ENCODE data around the gene NANOS3.

The NANOS3 gene

DNA sequence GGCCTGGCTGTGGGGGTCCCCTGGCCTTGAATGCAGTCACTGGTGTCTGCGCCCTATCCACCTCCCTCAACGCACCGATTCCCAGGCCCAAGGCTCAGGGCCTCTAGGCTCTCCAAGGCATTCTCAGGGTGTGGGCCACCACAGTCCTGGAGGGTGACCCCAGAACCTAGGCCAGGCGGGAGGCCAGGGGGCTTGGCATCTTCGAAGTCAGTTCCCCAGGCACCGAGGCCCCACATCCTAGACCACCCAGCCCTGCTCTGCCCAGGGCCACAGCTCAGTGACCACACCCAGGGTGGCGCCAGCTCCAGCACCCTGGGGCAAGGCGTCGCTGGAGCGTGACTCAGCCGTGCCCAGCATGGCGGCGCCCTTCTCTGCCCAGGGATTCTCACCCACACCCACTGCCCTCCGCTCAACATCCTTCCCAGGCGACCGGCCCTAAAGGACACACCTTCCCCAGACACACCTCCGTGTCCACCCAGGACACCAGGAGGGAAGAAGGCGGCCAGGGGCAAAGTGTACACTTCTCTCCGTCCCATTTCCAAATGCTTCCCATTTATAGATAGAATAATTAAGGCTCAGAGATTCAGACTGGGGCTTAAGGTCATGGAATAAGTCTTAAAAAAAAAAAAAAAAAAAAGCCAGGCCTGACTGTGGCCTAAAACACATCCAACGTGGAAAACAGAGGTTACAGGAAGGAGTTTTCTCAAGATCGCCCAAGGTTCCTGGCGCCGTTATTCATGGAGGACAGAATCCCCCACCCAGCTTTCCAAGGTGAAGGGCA, 36.4 kb upstream of the NANOS3 start:
- no peaks in the 10 kb centered on the region for H3K36me3 Mint-ChIP-seq
- no peaks in the 10 kb centered on the region for H3K27me3 Mint-ChIP-seq

GRCh38 chr19:13841086-13841961, 35.6 kb upstream of the NANOS3 start:
- Mint-ChIP-seq H3K4me1 (peaks cover 39% of the 10 kb centered on the region), H3K27me3 (no peaks in the 10 kb centered on the region), H3K9me3 (no peaks in the 10 kb centered on the region), H3K27ac (peak overlapping the region; percentile 99), H3K36me3 (no peaks in the 10 kb centered on the region), H3K4me3 (peak overlapping the region; percentile 94)
- ATAC-seq (ENCODE audit: low read depth) (peak; percentile 0), DNase-seq (ENCODE audit: low spot score in 2 of 2) (peak; percentile 60 to 66)

More for the DNA sequence above, 36.4 kb upstream of the NANOS3 start:
- H3K9me3 Mint-ChIP-seq, result no peaks in the 10 kb centered on the region
- ATAC-seq (ENCODE audit: low read depth), result peak; percentile 7
- peak; percentile 64 to 70 for DNase-seq (ENCODE audit: low spot score in 2 of 2)
- peak overlapping the region; percentile 99 for H3K27ac Mint-ChIP-seq
- H3K4me1 Mint-ChIP-seq, result peaks cover 38% of the 10 kb centered on the region
- H3K4me3 Mint-ChIP-seq, result peak overlapping the region; percentile 94

DNA sequence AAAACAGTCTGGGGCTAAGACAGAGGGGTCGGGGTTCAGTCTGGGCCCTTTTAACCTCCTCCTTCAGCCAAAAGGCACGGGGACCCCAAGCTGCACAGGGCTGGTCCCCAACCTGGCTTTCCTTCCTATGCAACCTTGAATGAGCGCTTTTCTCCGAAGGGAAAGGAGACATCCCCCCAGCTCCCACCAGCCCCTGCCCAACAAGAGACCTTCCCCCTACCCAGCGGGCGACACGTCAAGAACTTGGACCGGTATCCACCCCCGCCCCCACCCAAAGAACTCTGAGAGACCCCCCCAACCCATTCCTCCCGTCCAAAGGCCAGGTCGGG, 35.0 kb upstream of the NANOS3 start:
- no peaks in the 10 kb centered on the region for H3K27me3 Mint-ChIP-seq

DNA sequence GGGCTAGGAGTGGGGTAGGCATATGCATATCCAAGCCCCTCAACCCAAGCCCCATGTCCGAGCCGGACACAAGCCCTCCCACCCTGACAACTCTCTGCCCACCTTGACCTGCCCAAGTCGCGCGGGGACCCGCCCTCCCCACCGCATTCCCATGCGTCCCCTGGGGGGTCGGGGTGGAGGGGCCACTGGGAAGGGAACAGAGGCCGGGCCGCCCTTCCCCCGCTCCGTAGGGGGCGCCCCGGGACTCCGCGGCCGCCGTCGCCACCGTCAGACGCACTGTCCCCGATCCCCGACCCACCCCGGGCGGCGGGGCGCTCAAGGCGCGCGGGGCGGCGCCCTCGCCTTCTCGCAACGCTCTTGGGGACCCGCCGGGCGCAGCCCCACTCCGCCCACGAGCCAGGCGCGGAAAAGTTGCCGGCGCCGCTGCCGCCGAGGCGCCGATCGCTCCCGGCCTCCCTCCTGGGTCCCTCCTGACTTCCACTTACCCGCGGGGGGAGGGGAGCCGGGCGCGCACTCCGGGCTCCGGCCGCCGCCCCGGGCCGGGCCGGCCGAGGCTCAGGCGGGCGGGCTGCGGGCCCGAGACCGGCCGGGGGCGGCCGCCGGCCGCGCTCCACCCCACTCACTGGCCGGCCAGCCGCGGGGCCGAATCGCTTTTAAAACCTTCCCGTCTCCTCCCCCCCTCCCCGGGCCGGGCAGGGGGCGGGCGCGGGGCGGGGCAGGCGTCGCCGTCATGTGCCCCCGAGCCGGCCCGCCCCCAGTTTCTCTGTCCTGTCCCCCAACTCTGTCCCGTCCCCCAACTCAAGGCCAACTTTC, 34.4 kb upstream of the NANOS3 start:
- Mint-ChIP-seq H3K4me1 (peaks cover 37% of the 10 kb centered on the region), H3K36me3 (no peaks in the 10 kb centered on the region), H3K27ac (peak overlapping the region; percentile 99), H3K4me3 (peak overlapping the region; percentile 94), H3K27me3 (no peaks in the 10 kb centered on the region), H3K9me3 (no peaks in the 10 kb centered on the region)
- ATAC-seq (ENCODE audit: low read depth) (peak; percentile 14), DNase-seq (ENCODE audit: low spot score in 2 of 2) (peak; percentile 82)

More for the DNA sequence above, 35.0 kb upstream of the NANOS3 start:
- ATAC-seq (ENCODE audit: low read depth) (no peak), DNase-seq (ENCODE audit: low spot score in 2 of 2) (peak in 1 of 2 donors; percentile 46)
- Mint-ChIP-seq H3K4me3 (peak overlapping the region; percentile 94), H3K27ac (peak overlapping the region; percentile 99), H3K36me3 (no peaks in the 10 kb centered on the region), H3K9me3 (no peaks in the 10 kb centered on the region), H3K4me1 (peaks cover 40% of the 10 kb centered on the region)

DNA sequence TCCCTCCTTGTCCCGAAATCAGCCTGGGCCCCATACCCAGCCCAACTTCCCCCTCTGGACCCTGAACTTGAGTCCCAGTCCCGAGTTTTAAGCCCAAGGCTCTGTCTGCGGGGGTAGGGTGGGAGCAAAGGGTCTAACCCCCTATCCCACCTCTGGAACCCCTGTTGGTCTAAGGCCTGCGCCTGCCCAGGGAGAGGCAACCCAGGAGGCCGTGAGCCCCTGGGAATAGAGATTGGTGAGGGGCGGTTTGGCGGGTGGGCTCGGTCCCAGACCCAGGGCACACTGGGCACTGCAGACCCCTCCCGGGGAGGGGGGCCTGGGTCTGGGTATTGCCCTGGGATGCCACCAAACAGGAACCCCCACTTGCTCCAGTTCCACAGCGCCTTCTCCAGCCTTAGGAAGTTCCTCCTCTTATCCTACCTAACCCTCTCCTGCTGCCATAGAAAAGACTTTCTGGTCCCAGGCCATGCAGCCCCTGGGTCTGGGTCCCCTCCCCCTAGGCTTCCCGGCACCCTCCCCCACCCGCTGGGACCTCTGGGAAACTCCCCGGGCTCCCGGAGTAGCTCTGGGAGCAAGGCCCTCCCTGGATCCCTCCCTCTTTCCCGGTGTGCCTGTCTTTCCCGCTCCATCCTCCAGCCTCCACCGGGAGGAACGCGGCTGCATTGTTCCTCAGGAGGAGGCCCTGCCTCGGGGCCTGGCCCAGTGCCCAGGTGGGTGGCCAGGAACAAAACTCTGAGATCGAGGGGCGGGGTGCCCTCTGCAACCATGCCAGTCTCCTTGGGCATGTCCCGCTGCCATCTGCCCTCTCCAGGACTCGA, 33.6 kb upstream of the NANOS3 start:
- DNase-seq (ENCODE audit: low spot score in 2 of 2), result peak in 1 of 2 donors; percentile 34
- H3K4me3 Mint-ChIP-seq, result peak overlapping the region; percentile 94
- H3K4me1 Mint-ChIP-seq, result peaks cover 37% of the 10 kb centered on the region
- H3K9me3 Mint-ChIP-seq, result no peaks in the 10 kb centered on the region
- peak overlapping the region; percentile 99 for H3K27ac Mint-ChIP-seq
- no peak for ATAC-seq (ENCODE audit: low read depth)
- H3K27me3 Mint-ChIP-seq, result no peaks in the 10 kb centered on the region
- H3K36me3 Mint-ChIP-seq, result no peaks in the 10 kb centered on the region

DNA sequence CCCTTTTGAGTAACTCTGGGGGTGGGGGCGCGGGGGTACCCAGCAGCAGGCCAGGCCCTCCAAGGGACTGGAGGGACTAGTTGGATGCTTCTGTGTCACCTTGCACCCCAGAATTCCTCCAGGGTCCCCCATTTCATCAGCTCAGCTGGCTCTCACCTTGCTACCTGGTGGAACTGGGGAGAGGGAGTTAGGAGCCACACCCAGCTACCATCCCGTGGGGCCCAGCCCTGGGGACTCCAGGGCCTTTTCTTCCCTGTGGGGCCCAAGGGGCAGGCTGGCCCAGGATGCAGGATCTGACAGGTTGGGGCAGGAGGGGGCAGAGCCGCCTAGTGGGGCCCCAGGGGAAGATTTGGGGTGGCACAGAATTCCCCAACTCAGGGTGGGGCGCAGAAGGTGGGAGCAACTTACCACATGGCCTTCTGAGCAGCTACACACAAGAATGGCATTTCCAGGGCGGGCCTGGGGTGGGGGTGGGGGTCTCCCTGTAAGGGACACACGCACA, 32.8 kb upstream of the NANOS3 start:
- Mint-ChIP-seq H3K4me1 (peaks cover 37% of the 10 kb centered on the region), H3K27ac (peak overlapping the region; percentile 99), H3K27me3 (no peaks in the 10 kb centered on the region), H3K36me3 (no peaks in the 10 kb centered on the region), H3K4me3 (peak overlapping the region; percentile 41), H3K9me3 (no peaks in the 10 kb centered on the region)
- DNase-seq (ENCODE audit: low spot score in 2 of 2), result peak; percentile 21 to 33
- ATAC-seq (ENCODE audit: low read depth), result no peak

DNA sequence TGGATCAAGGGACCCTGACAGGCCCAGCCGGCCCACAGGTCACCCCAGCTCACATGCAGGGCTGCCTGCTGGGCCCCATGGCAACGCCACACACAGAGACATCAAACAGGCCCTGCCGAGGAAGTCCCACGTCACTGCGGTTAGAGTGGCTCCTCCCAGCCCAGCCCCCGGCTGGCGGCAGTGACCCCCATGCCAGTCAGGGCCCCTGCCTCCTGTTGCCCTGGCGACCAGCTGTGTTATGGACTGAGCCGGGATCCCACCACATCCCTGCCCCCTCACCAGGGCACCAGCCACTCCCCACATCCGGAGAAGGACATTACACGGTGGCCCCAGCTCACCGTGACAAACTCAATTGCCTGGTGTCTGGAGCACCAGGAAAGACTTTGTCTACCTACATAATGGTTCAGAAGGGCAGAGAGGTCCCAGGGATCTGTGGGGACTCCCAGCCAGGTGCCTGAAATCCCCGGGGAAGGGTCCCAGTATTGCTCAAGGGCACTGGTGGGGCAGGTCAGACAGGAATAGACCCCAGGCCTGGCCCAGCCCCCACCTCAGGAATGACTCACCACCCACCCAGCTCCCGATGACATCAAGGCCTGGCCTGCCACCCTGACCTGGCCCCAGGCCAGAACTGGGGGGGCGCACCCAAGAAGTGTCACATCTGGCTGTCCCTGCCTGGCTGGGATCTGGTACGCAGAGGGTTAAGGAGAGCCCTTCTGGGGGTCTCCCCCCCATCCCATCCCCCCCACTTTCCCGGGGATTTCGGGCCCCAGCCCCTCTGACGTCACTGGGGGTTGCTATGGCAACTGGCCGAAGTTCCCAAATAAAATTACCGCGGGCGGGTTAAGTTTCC, 30.2 kb upstream of the NANOS3 start:
- ATAC-seq (ENCODE audit: low read depth), result peak; percentile 69
- peaks cover 31% of the 10 kb centered on the region for H3K4me1 Mint-ChIP-seq

GRCh38 chr19:13847407-13848339, 29.3 kb upstream of the NANOS3 start:
- Mint-ChIP-seq H3K36me3 (no peaks in the 10 kb centered on the region), H3K9me3 (no peaks in the 10 kb centered on the region), H3K27me3 (no peaks in the 10 kb centered on the region), H3K27ac (peak overlapping the region; percentile 99), H3K4me3 (peak overlapping the region; percentile 78), H3K4me1 (peaks cover 31% of the 10 kb centered on the region)
- ATAC-seq (ENCODE audit: low read depth) (peak; percentile 22), DNase-seq (ENCODE audit: low spot score in 2 of 2) (peak; percentile 71 to 77)

More for the DNA sequence above, 30.2 kb upstream of the NANOS3 start:
- peak; percentile 96 to 97 for DNase-seq (ENCODE audit: low spot score in 2 of 2)
- no peaks in the 10 kb centered on the region for H3K36me3 Mint-ChIP-seq
- no peaks in the 10 kb centered on the region for H3K27me3 Mint-ChIP-seq
- peak overlapping the region; percentile 78 for H3K4me3 Mint-ChIP-seq
- no peaks in the 10 kb centered on the region for H3K9me3 Mint-ChIP-seq
- H3K27ac Mint-ChIP-seq, result peak overlapping the region; percentile 99

- Mint-ChIP-seq H3K4me3 (no peak overlapping the region), H3K9me3 (no peaks in the 10 kb centered on the region), H3K36me3 (no peaks in the 10 kb centered on the region), H3K27ac (peak overlapping the region; percentile 99), H3K4me1 (peaks cover 29% of the 10 kb centered on the region), H3K27me3 (no peaks in the 10 kb centered on the region)
- ATAC-seq (ENCODE audit: low read depth) (no peak), DNase-seq (ENCODE audit: low spot score in 2 of 2) (no peak)
Observed at GRCh38 chr19:13848340-13848677, 28.6 kb upstream of the NANOS3 start.

- Mint-ChIP-seq H3K27me3 (no peaks in the 10 kb centered on the region), H3K9me3 (no peaks in the 10 kb centered on the region), H3K36me3 (no peaks in the 10 kb centered on the region), H3K27ac (peak overlapping the region; percentile 99), H3K4me3 (peak overlapping the region; percentile 37), H3K4me1 (peaks cover 28% of the 10 kb centered on the region)
- ATAC-seq (ENCODE audit: low read depth) (no peak), DNase-seq (ENCODE audit: low spot score in 2 of 2) (peak in 1 of 2 donors; percentile 34)
Observed at GRCh38 chr19:13848798-13849676, 27.9 kb upstream of the NANOS3 start.
